ENCODE data around the gene LEFTY1.

- no peak for TF ChIP-seq TAF1 (IDR thresholded peaks at IDR 0.05; ENCODE audit: low read depth)
- no peak for TF ChIP-seq POLR2AphosphoS5 (IDR thresholded peaks at IDR 0.05)
- TF ChIP-seq CTCF (IDR thresholded peaks at IDR 0.05; ENCODE audit: poor library complexity, severe bottlenecking) = no peak
- TF ChIP-seq SMC3 (conservative IDR thresholded peaks at IDR 0.05; ENCODE audit: poor library complexity) = no peak
- no peak for TF ChIP-seq REST (IDR thresholded peaks at IDR 0.05; ENCODE audit: borderline replicate concordance)
- TF ChIP-seq EP300 (conservative IDR thresholded peaks at IDR 0.05; ENCODE audit: poor library complexity, severe bottlenecking) = no peak
- TF ChIP-seq RAD21 (conservative IDR thresholded peaks at IDR 0.05) = no peak
- TF ChIP-seq EZH2 (IDR thresholded peaks at IDR 0.05; ENCODE audit: borderline replicate concordance, insufficient read depth, low read length, poor library complexity, severe bottlenecking) = no peak
Measured at GRCh38 chr1:225842788-225843425, 46.0 kb downstream of the LEFTY1 start.
